RPMI8226 (cell line): ENCODE data around the gene DUSP14.
"Not testable (repeated sequence)": the region's sequence is repeated elsewhere in the genome, so short reads cannot be mapped to it uniquely, and the experiment has no call there.

Experiments
- DNase-seq: peaks from one replicate; pipeline ENCODE4 v3.0.0-alpha.2; 2015

Gene DUSP14

DNA sequence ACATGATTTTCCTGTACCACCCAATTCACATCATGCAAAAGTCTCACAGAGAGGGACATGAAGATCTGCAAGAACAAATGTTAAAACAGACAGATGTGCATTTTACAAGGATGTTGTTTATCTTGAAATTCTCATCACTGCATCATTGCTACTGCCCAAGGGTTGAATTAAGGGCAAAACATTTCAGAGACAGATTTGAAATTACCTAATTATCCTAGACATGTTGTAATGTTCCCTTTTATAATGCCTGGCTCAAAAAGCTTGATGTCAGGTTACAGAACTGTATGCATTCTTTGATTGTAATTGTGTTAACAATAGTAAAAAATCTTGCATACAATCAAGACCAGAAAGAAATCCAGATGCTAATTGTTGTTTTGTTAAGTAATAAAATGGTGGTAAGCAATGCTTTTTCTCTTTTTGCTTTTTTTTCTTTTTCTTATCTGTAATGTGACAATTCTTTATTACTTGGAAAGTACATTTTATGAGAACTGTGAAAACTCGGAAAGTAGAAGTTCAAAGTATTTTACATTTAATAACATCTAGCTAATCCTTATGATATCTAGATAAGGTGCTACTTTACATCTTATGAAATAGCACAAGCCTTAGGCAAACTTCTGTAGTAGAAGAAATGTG is 3.6 kb upstream of the DUSP14 start:
- no peak for DNase-seq

DNA sequence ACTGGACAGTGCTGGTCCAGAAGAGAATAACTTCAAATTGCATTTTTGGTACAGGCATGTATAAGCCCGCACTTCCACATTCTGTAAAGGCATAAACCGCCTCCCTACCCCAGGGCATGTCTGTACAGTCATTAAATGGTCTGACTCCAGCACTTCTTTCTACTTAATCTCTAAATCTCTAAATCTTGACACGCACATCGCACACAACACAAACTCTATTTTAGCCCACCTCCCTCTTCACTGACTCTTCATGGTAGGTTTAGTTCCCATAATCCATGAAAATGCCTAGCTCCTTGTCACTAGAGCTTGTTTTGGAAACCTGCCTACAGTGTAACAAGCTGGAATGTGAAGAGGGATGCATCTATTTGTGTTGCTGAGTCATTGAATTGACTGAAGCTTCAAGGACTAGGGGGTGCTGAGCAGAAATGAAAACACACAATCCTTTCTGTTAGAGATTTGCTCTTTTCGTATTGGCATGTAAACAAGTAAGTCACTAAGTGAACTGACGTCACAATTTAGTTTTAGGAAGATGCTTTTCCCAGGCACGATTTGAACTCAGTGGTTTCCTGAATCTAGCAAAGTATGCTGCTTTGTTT is 1.6 kb upstream of the DUSP14 start:
- DNase-seq: peak; percentile 44

DNA sequence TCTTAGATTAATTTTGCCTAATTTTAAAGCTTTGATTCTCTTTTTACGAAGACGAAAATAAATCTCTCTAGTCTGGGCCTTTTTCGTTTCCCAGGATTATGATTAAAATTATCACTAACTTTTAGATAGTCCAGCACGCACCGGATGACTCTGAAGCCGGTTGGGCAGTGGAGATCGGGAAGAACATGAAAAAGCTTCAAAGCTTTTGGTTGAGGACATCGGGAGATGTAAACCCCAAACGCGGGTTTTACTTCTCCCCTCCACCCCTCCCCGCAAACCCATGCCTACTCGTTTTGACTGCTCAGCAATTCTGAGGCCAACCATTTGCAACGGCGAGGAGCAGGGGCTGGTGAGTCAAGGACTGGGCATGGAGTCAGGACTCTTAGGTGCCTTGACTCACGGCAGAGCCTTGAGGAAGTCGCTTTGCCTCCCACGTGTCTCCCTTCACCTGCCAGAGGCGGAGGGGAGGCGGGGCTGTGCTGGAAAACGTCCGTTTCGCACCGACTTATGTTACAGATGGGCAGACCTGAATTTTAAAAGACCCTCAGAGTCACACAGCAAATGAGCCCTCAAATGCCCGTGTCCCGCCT is 989 bp upstream of the DUSP14 start:
- DNase-seq: peak; percentile 93

DNA sequence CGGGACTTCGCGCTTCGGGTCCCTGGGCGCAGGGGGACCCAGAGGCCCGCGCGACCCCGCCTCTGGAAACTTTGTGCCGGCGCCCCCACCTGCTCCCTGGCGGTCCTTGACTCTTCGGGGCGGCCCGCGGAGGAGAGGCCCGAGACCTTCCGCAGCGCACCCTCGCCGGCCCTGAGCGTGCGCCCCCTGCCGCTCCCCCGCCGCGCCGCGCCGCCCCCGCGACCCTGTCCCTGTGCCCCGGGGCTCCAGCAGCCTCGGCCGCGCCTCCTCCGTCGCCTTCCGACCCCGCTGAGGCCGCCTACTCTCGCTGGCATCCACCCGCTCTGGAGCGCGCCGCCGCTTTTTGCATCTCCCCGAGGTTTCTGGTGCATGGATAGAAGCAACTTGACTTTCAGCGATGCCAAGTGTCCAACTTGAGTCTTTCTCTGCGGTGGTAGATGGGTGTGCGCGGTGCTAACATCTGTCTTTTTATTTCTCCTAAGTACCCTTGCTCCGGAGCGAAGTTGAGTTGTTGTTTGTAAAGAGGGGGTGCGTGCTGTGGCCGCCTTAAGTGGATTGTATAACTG is 414 bp downstream of the DUSP14 start:
- peak; percentile 82 for DNase-seq

DNA sequence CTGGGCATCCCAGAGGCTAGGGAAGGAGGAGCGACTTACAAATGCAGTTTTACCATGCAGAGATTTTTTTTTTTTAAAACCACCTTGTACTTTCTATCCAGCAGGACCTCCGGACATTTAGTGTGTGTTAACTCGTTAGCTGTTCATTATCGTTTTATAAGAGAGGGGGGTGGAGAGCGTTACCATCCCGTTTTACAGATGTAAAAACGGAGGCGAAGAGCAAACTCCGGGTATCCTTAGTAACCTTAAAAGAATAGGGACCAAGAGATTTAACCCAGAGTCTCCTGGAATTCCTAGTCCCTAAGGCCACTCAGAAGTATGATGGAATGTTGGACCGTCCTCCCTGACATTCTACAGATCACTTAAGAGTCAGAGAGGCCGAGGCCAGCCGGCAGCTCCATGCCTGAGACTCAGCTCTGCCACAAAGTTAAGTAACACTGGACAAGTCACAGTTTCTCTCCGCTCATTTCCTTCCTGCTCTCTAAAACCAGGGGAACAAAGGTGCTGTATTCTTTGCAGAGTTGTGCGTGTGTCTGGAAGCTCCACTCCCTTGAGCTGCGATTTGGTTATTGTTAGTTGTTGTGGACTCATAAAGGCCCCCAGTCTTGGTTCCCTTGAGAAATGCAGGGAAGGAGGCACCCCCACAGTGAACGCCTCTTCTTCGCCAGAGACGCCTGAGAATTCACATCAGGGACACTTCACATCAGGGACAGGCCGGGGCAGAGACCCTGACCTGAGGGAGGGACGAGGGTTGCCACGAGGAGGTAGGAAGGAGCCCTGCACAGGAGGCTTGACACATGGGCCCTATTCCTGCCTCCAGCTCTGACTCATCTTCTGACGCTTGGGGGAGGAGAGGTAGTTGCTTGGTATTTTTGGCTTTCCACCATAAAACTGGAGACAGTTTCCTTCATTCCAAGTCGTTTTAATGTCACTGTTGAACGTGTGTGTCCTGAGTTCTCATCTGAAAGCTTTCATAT is 1.2 kb downstream of the DUSP14 start:
- DNase-seq: peak; percentile 61

DNA sequence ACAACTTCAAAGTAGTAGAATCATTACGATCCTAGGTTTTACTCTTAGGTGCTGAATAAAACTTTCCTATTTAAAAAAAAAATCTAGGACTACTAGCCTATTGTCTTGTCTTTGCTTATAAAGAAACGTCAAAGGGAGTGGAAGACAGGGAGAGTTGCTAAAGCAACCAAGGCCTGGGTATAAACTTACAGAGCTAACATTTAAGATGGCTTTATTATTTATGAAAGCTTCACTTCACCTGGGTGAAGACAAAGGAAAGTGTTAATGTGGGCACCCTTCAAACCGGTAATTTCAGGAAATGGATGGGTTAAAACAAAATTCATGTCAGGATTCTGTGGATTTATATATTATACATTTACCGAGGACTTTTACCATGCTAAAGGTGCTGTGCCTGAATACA is 2.5 kb downstream of the DUSP14 start:
- DNase-seq: no peak

DNA sequence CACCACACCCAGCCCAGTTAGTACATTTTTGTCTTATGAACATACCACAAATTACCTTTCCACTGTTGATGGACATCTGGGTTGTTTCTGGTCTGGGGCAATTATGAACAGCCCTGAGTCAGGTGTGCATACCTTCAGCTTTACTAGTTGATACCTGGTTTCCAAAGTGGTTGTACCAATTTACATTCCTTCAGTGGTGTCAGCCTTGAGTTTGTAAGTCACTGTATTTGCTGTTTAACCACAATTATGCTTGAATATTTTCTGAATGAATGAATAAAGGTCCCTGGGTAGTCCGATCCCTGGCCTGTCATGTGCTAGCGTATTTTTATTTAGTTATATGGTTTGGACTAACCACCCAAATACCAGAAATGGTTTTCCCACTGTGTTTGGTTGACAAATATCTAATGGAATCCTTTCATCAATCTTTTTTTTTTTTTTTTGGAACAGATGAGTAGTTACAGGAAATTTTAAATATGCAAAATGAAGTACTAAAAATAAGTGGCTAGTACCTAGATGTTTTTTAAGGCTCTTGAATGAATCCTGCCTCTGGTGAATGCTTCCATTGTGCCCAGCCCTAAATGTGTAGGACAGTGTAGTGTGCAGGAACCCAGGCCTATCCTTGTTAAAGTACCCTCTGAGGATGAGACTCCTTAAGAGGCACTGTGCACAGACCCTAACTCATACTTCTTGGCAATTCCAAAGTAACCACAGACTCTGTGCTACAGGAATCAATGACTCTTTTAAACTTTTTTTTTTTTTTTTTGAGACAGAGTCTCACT is 3.7 kb downstream of the DUSP14 start:
- no peak for DNase-seq

DNA sequence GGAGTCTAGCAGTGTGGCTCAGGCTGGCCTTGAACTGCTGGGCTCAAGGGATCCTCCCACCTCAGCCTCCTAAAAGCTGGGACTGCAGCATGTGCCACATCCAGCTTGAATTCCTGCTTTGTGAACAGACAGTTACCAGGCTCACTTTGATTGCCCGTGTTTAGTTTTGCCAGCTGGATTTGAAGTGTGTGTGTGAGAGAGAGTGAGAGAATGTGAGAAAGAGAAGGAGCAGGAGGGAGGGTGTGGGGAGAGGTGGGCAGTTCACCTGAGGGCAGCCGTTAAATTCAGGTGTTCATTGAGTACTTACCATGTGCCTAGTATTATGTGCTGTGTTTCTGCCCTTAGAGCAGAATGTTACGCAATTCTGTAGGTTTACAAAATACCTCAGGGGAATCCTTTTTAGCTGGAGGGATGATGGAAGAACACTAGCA is 4.7 kb downstream of the DUSP14 start:
- DNase-seq: no peak

DNA sequence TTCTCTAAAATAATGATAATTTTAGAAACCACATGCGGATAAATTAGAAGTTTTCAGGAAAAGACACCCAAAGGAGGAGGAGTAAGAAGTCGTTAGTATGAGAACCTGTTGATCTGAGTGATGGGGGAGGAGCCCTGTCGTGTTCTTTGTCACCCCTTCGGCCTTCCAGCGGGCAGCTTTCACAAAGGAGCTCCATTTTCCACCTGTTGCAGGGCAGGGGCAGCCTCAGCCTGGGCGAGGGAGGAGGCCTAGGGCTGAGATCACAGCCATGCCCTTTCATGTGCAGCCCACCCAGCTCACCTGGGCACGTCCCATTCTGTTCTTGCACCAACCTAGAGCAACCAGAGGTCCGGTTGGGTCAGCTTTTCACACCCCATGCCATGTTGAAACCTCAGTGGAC is 5.3 kb downstream of the DUSP14 start:
- no peak for DNase-seq

DNA sequence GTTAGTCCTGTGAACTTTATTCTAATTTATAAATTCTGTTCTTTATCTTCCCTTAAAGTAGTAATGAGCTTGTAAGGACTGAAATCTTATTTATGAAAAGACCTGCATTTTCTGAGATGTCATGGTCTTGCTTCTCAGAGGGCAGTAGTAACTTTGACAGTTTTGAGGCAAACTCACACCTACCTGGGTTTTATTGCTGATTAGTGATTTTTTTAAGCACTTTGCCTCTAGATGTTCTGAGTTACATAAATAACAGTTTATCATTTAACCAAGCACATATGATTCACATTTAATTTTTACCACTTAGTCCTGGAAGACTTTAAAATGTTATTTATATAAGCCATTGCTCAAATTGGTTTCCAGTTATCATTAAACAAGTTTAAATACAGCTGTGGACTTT is 10.7 kb downstream of the DUSP14 start:
- DNase-seq: no peak

DNA sequence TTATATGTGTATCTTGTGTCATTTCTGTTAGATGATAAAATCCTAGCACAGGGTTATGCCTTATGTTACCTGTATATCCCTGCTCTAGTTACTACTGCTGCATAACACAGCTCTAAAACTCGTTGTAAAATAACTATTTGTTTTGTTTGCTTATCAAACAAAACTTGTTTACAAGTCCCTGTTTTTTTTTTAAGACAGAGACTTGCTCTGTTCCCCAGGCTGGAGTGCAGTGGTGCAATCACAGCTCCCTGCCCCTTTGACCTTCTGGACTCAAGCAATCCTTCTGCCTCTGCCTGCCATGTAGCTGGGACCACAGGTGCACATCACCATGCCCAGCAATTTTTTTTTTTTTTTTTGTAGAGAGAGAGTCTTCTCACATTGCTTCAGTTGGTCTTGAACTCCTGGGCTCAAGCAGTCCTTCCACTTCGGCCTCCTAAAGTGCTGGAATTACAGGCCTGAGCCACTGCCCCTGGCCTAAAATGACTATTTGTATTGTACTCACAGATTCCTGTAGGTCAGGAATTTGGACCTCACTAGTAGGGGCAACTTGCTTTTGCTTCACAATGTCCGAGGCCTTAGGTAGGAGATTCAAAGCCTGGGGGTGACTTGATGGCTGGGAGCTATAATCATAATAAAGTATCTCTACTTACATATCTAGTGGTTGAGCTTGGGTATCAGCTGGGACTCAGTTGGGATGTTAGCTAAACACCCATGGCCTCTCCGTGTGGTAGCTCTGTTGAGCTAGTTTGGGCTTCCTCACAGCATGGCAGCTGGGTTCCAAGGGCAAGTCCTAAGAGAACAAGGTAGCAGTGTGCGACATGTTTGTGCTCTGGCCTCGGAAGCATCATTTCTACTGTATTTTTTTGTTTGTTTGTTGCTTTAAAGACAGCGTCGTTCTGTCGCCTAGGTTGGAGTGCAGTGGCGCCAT is 12.6 kb downstream of the DUSP14 start:
- DNase-seq: no peak

DNA sequence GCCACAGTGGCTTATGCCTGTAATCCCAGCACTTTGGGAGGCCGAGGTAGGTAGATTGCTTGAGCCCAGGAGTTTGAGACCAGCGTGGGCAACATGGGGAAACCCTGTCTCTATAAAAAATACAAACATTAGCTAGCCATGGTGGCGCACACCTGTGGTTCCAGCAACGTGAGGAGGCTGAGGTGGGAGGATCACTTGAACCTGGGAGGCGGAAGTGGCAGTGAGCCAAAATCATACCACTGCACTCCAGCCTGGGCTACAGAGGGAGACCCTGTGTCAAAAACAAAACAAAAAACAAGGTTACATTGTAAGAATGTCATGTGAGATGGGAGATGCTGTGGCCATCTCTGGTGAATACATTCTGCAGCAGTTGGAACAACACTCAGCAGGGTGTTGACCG is 13.5 kb downstream of the DUSP14 start:
- DNase-seq: no peak

DNA sequence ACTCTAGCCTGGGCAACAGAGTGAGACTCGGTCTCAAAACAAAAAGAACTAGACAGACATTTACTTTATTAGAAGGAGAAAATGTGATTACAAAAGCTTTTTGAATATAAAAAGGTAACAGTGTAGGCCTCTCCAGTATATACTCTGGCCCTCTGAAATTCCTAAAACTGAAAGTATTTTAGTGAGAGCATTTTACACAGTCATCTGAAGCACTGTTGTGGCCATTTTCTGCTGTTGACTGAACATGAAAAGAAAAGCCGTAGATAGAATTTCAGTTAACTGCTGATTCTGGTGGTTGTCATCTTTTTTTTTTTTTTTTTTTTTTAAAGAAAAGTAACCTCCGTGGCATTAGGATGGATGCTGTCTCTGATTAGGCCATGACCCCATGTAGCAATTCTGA is 15.6 kb downstream of the DUSP14 start:
- DNase-seq: no peak

DNA sequence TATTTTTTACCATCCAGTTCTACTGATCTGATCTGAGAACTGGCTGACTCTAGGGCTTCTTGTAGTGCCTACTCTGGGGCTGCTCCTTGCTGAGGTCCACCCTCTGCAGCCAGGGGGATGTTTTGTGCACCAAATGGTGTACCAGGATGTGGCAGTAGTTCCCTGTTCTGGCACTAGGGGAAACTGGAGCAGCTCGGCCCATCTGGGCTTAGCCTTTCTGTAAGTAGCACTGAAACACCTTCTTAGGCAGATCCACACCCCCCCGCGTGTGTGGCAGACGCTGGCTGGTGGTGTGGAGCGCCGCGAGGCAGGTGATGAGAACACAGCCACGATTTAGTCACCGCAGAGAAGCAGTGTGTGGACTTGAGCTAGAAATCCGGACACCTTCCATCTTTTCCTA is 17.0 kb downstream of the DUSP14 start:
- DNase-seq: peak; percentile 43

DNA sequence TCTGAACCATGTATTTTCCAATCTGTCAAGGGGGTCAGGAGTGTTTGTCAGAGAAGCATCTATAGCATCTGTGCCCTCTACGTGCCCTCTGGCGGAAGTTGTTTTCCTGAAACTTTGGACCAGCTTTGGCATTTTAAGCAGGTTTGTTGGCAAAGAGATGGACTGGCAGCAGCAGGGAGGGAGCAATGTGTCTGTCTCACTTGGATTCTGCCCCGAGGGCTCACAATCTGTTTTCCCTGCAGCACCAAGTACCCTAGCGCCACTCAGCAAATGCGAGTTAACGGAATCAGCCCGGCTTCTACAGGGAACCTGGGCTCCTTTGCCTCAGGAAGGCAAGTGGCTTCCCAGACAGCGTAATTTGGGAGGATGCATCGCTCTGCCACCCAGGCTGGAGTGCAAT is 17.4 kb downstream of the DUSP14 start:
- DNase-seq: no peak

DNA sequence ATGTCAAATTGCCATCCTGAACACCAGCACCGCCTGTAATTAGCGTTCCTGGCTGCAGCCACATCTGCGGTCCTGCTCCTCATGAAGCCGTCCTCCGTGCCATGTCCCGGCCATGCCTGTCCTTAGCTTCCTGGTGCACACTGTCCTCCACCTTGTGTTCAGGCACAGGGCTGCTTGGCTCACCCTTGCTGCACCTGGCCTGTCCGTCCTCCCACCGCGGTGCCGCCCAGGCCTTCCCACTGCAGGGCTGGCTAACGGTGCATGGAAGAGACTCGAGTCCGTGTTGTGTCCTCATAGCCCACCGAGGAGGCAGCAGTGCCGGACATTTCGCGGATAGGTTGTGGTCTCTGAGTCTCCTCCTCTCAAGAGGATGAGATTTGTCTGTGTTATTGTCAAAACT is 20.4 kb downstream of the DUSP14 start:
- no peak for DNase-seq

DNA sequence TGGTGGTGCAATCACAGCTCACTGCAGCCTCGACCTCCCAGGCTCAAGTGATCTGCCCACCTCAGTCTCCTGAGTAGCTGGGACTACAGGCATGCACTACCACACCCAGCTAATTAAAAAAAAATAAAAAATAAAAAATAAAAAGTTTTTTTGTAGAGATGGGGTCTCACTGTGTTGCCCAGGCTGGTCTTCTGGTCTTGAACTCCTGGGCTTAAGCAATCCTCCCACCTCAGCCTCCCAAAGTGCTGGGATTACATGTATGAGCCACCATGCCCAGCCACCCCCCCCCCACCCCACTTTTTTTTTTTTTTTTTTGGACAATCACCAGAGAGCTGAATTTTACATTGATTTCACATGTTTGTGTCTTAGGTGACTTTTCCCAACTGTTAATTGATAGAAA is 22.0 kb downstream of the DUSP14 start:
- not testable (repeated sequence) for DNase-seq

DNA sequence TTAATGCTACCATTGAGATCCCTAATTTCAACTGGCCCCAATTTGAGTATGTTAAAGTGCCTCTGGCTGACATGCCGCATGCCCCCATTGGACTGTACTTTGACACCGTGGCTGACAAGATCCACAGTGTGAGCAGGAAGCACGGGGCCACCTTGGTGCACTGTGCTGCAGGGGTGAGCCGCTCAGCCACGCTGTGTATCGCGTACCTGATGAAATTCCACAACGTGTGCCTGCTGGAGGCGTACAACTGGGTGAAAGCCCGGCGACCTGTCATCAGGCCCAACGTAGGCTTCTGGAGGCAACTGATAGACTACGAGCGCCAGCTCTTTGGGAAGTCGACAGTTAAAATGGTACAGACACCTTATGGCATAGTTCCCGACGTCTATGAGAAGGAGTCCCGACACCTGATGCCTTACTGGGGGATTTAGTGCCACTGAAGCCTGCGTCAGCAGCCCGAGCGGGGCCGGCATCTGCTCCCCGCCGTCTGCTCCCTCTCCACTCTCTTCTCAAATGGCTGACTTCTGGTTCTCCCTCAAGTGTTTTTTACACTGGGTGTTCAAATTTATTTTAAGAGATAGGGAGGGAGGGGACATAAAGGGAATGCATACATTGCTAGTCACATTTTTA is 22.9 kb downstream of the DUSP14 start:
- no peak for DNase-seq

DNA sequence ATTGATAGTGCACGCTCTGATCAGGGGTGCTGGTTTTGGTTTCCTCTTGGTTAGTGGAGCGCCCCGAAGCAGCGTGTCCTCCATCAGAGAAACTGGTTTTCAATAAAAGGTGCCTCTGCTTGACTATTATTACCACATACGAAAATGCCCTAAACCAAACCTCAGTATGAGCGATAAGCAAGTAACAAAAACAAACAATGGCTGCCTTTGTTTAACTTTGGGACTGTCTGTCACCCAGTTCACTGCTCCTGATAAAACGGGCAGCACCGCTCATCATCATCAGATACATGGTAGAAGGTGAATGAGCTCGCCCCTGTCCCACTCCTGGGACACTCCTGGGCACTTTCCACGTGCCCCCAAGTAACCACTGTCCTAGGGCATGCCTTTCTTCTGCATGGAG is 24.0 kb downstream of the DUSP14 start:
- DNase-seq: no peak

DNA sequence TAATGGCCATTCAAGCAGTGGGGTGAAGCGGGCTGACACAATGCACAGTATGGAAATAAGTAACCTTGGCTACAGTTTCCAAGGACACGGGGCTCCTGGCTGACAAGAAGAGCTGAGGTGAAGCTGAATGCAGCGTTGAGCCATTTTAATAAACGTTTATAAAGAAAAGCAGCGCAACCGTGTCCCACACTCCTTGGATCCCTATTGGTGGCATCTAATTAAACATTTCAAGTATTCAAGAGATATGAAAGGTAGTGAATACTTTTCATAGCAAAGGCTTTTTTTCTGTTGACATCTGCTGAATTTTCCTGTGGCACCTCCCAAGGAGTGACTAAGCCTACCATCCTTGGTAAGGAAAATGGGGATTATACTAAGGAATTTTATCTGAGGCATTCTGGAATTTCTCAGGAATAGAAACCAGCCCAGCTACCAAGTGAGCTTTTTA is 26.5 kb downstream of the DUSP14 start:
- DNase-seq: no peak

DNA sequence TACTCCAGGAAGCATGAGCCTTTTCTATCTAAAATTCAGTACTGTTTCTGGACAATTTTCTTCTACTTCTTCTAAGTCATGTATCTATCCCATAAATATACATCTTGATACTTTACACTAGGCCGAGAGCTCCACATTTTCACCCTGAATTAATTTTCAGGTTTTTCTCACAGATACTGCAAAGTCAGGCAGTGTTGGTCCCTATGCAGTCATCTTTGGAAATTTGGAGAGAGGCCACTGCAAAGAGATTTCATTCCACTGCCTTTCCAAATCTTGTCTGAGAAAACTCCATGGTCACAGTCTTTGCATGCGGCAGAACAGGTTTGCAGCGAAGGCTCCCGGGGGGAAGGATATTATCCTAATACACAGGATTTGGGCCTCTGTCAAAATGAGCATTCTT is 28.2 kb downstream of the DUSP14 start:
- no peak for DNase-seq
